Thyroid gland (tissue), 4 donors: ENCODE data around the gene DYRK1A. TPM values are rescaled to one million over a fixed set of nuclear protein-coding genes. Genes with fewer than 3 reads are reported as not detected.

Experiments used
- DNase-seq, 2 donors: peaks; one replicate each; pipeline ENCODE4 v3.0.0-alpha.2; 2019
- H3K27ac ChIP-seq, 3 donors: fragments of 200-600 bp; sonication (generic); 1 replicate in 2 of 3; 2 replicates in 1 of 3; pipeline ENCODE4 v1.5.1; 2016 to 2019; ENCODE audit warnings: mild to moderate bottlenecking in 1 of 3, moderate library complexity in 1 of 3
- H3K27me3 ChIP-seq: fragments of 200-600 bp; sonication (generic); one replicate; pipeline ENCODE4 v1.5.1; 2019
- H3K36me3 ChIP-seq, 2 donors: fragments of 200-600 bp; sonication (generic); one replicate each; pipeline ENCODE4 v1.5.1; 2016 to 2019
- H3K4me1 ChIP-seq, 2 donors: fragments of 200-600 bp; sonication (generic); one replicate each; pipeline ENCODE4 v1.5.1; 2017 to 2019
- H3K4me3 ChIP-seq, 3 donors: fragments of 200-600 bp; sonication (generic); replicated peaks in 1 of 3; 1 replicate in 2 of 3; 2 replicates in 1 of 3; pipeline ENCODE4 v1.5.1; 2016; ENCODE audit warnings: mild to moderate bottlenecking in 1 of 3
- H3K9me3 ChIP-seq: fragments of 200-600 bp; sonication (generic); one replicate; pipeline ENCODE4 v1.5.1; 2017
- POLR2A ChIP-seq, 2 donors: fragments of 450-650 bp; IDR thresholded peaks; one replicate each; pipeline ENCODE4 v1.6.1; 2017; ENCODE audit warnings: antibody characterized with exemption in 2 of 2, mild to moderate bottlenecking in 2 of 2, moderate library complexity in 1 of 2
- WGBS, 2 donors: methylation state at CpG; one replicate each; pipeline ENCODE4 v1.1.5; 2017; 5-methylcytosine and 5-hydroxymethylcytosine counted together
- intact Hi-C: fragments of 100-400 bp; cut with DNase I; formaldehyde crosslinking; loops from one replicate; pipeline ENCODE4 v1.15.1; 2023
- total RNA-seq, 4 donors: library from RNA; depleted of rRNA; stranded (reverse); fragments of >200 nt; gene quantifications; one replicate each; pipeline ENCODE4 v1.2.3, GENCODE V29; 2016
- TF ChIP-seq, protein P1 (sequence below), 6 experiments: fragments of 200-600 bp in 3 of 6; fragments of 450-650 bp in 3 of 6; sonication (generic) in 3 of 6; IDR thresholded peaks; one replicate each; pipeline ENCODE4 v1.5.1; 2016 to 2019; ENCODE audit warnings: antibody characterized with exemption in 6 of 6, mild to moderate bottlenecking in 2 of 6, inconsistent platforms in 1 of 6, moderate library complexity in 1 of 6

Gene DYRK1A
- total RNA-seq, 4 donors from 2014 or later: 104 to 299 (median 116) TPM

DNA sequence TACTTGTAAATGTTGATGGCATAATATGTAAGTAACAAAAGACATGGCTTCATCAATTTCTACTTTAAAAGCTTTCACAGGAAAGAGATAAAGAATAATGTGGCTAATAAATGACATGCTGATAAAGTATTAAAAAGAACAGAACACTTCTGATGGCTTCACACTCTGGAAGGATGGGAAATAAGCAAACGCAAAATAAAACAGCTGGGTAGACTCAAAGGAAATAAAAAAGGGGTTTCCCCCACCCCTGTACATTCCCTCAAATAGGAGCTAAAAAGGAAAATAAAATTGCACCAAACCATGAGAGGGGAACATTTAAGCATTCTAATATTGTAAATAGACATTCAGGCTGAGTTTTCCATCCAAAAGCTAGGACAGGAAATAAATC is 27.0 kb upstream of the DYRK1A start:
- no peaks in the 10 kb centered on the region for H3K27me3 ChIP-seq
- TF ChIP-seq, protein P1, sequence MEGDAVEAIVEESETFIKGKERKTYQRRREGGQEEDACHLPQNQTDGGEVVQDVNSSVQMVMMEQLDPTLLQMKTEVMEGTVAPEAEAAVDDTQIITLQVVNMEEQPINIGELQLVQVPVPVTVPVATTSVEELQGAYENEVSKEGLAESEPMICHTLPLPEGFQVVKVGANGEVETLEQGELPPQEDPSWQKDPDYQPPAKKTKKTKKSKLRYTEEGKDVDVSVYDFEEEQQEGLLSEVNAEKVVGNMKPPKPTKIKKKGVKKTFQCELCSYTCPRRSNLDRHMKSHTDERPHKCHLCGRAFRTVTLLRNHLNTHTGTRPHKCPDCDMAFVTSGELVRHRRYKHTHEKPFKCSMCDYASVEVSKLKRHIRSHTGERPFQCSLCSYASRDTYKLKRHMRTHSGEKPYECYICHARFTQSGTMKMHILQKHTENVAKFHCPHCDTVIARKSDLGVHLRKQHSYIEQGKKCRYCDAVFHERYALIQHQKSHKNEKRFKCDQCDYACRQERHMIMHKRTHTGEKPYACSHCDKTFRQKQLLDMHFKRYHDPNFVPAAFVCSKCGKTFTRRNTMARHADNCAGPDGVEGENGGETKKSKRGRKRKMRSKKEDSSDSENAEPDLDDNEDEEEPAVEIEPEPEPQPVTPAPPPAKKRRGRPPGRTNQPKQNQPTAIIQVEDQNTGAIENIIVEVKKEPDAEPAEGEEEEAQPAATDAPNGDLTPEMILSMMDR (IDR thresholded peaks at IDR 0.05): no peak
- WGBS, 2 donors: 67 to 69% methylated on average over 1 of the region's 1 CpG
- no peaks in the 10 kb centered on the region for H3K36me3 ChIP-seq
- H3K27ac ChIP-seq: no peak overlapping the region
- H3K9me3 ChIP-seq: no peaks in the 10 kb centered on the region
- H3K4me3 ChIP-seq: no peak overlapping the region
- peaks cover 0 to 5% of the 10 kb centered on the region in 2 donors for H3K4me1 ChIP-seq
- intact Hi-C loops: no loop called here
- no peak for DNase-seq

DNA sequence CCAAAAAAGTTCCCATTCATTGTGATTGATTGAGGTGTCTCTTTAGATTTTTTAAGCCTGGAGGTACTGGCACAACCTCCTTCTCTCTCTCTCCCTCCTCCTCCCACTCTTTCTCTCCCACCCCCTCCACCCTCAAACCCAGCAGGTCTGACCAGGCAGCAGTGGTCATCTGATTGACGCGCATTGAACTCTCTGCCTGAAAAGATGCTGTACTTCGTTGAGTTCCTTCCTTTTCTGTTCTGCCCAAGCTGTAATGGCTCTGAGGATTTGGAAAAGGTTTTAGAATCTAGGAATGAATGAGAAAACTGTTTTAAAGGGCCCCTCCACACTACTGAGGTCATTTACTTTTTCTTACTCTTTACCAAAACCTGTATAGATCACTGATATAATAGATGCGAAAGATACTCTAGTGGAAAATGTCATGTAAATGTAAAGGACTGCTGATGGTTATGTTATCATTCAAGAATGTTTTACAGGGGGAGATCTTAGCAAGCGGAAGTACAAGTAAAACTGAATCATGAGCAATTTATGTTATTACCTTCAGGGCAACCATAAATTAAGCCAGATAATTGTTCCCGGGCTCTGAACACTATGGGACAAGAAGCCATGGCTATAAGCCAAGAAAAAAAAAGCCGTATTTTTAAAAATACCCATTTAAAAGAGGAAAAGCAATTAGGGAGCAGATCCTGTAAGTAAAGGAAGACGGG is 25.2 kb upstream of the DYRK1A start:
- H3K4me3 ChIP-seq: no peak overlapping the region
- H3K4me1 ChIP-seq: peaks cover 0 to 5% of the 10 kb centered on the region in 2 donors
- 68 to 74% methylated on average over 8 of the region's 8 CpGs for WGBS, 2 donors
- H3K27me3 ChIP-seq: no peaks in the 10 kb centered on the region
- no peaks in the 10 kb centered on the region for H3K36me3 ChIP-seq
- H3K27ac ChIP-seq: no peak overlapping the region
- TF ChIP-seq, protein P1 (IDR thresholded peaks at IDR 0.05): no peak
- no peak for TF ChIP-seq POLR2A (IDR thresholded peaks at IDR 0.05)
- H3K9me3 ChIP-seq: no peaks in the 10 kb centered on the region
- no peak for DNase-seq
- intact Hi-C loops: no loop called here

DNA sequence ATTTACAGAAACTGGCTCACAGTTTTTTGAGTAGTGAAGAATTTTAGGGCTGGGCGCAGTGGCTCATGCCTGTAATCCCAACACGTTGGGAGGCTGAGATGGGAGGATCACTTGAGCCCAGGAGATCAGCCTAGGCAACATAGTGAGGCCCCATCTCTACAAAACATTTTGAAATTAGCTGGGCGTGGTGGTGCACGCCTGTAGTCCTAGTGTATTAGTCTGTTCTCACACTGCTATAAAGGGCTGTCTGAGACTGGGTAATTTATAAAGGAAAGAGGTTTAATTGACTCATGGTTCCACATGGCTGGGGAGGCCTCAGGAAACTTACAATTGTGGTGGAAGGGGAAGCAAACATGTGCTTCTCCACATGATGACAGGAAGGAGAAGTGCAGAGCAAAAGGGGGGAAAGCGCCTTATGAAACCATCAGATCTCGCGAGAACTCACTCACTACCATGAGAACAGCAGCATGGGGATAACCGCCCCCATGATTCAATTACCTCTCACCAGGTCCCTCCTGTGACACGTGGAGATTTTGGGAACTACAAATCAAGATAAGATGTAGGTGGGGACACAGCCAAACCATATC is 24.4 kb upstream of the DYRK1A start:
- TF ChIP-seq POLR2A (IDR thresholded peaks at IDR 0.05): no peak
- TF ChIP-seq, protein P1 (IDR thresholded peaks at IDR 0.05): no peak
- 78 to 92% methylated on average over 9 of the region's 9 CpGs for WGBS, 2 donors
- H3K36me3 ChIP-seq: no peaks in the 10 kb centered on the region
- no peaks in the 10 kb centered on the region for H3K27me3 ChIP-seq
- H3K27ac ChIP-seq: no peak overlapping the region
- H3K9me3 ChIP-seq: no peaks in the 10 kb centered on the region
- no peak overlapping the region for H3K4me3 ChIP-seq
- intact Hi-C loops: no loop called here
- peaks cover 0 to 5% of the 10 kb centered on the region in 2 donors for H3K4me1 ChIP-seq
- DNase-seq: no peak

DNA sequence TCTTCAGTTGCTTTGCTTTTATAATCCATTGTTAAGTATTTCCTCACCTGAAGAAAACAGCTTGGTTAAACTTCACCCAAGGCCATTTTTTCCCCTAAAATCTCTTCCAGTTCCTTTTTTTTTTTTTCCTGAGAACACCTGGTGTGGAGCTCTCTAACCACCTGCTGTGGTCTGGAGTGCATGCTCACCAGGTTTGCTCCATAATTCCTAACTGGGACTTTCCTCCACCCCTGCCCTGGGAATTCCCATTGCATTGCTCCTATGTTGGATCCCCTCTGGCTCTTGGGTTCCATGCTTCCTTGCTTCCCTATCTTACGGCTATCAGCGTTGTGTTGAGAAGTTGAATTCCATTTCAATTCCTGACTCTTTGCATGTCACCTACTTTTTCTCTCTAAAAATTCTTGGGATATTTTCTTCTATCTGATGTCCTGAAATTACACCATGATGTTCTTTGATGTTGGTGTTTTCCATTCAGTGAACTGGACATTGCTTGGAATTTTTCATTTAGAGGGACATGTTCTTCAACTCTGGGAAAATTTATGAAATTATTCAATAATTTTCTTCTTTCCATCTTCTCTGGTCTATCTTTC is 19.6 kb upstream of the DYRK1A start:
- intact Hi-C loops: no loop called here
- Histone ChIP-seq H3K27me3 (no peaks in the 10 kb centered on the region), H3K4me1 (no peaks in the 10 kb centered on the region), H3K27ac (no peak overlapping the region), H3K36me3 (no peaks in the 10 kb centered on the region), H3K4me3 (no peak overlapping the region), H3K9me3 (no peaks in the 10 kb centered on the region)
- DNase-seq: no peak
- TF ChIP-seq, protein P1 (IDR thresholded peaks at IDR 0.05): no peak
- no peak for TF ChIP-seq POLR2A (IDR thresholded peaks at IDR 0.05)
- WGBS, 2 donors: 93 to 96% methylated on average over 2 of the region's 2 CpGs

DNA sequence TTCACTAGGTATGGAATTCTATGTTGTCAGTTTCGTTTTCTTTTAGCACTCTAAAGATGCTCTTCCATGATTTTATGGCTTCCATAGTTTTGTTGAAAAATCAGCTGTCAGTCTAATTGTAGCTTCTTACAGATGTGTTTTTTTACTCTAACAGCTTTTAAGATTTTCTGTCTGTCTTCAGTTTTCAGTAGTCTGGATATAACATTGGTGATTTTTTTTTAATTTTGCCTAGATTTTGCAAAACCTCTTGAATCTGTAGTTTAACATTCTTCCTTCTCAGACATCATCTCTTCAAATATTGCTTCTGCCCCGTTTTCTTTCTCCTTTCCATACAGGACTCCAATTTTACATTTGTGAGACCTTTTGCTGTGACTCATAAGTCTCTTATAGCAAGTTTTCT is 17.9 kb upstream of the DYRK1A start:
- 78 to 82% methylated on average over 2 of the region's 2 CpGs for WGBS, 2 donors
- no peak overlapping the region for H3K27ac ChIP-seq
- no peak overlapping the region for H3K4me3 ChIP-seq
- H3K9me3 ChIP-seq: no peaks in the 10 kb centered on the region
- TF ChIP-seq POLR2A (IDR thresholded peaks at IDR 0.05): no peak
- TF ChIP-seq, protein P1 (IDR thresholded peaks at IDR 0.05): no peak
- intact Hi-C loops: no loop called here
- no peak for DNase-seq
- H3K4me1 ChIP-seq: no peaks in the 10 kb centered on the region
- H3K27me3 ChIP-seq: no peaks in the 10 kb centered on the region
- no peaks in the 10 kb centered on the region for H3K36me3 ChIP-seq
